Subcutaneous abdominal adipose tissue (tissue), 5 donors: ENCODE measurements around the gene IGSF21.

Source experiments
- H3K27ac ChIP-seq: one replicate; pipeline ENCODE4 v1.7.0; 2013; ENCODE audit warnings: low read depth, mild to moderate bottlenecking, inconsistent platforms, low read length, moderate library complexity
- H3K27me3 ChIP-seq, 5 donors: one replicate each; pipeline ENCODE4 v1.7.0; 2013; ENCODE audit warnings: low read length in 5 of 5, inconsistent platforms in 1 of 5; ENCODE audit not compliant: control insufficient read depth in 5 of 5, insufficient read depth in 4 of 5
- H3K36me3 ChIP-seq, 5 donors: one replicate each; pipeline ENCODE4 v1.7.0; 2013; ENCODE audit warnings: low read length in 5 of 5; ENCODE audit not compliant: control insufficient read depth in 5 of 5, insufficient read depth in 5 of 5
- H3K4me1 ChIP-seq, 5 donors: one replicate each; pipeline ENCODE4 v1.7.0; 2013; ENCODE audit warnings: low read length in 5 of 5, mild to moderate bottlenecking in 3 of 5, moderate library complexity in 1 of 5; ENCODE audit not compliant: control insufficient read depth in 5 of 5, insufficient read depth in 5 of 5
- H3K4me3 ChIP-seq, 5 donors: one replicate each; pipeline ENCODE4 v1.7.0; 2013; ENCODE audit warnings: low read length in 5 of 5, low read depth in 1 of 5
- H3K9ac ChIP-seq, 5 donors: one replicate each; pipeline ENCODE4 v1.7.0; 2013; ENCODE audit warnings: low read length in 5 of 5, mild to moderate bottlenecking in 4 of 5, moderate library complexity in 3 of 5
- H3K9me3 ChIP-seq, 5 donors: one replicate each; pipeline ENCODE4 v1.7.0; 2013; ENCODE audit warnings: low read length in 5 of 5; ENCODE audit not compliant: control insufficient read depth in 5 of 5
- donor health status: healthy.
- donor health status: healthy.
- donor health status: healthy.
- donor health status: healthy.
- donor health status: healthy.

Gene IGSF21

DNA sequence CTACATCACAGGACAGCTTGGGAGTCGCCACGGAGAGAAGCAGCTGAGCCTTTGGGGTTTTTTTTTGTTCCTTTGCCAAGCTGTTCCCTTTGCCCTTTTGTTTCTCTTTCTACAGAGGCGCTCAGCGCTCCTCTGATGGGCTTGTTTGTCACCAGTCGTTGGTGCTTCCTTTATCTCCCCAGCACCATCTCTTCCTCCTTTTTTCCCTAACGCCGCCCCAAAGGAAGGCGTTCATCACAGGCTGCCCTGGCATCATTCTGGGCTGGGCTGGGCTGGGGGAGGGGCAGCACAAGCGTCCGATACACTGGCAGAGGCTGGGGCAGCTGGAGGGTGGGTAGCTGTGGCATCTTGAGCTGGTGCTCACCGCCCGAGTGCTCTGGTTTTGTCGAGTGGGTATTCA lies 10.5 kb downstream of the IGSF21 start:
- Histone ChIP-seq H3K27ac (no peak overlapping the region), H3K27me3 (peaks cover 11 to 39% (median 29%) of the 10 kb centered on the region in 5 donors), H3K9me3 (no peaks in the 10 kb centered on the region), H3K9ac (no peak overlapping the region), H3K4me1 (peaks cover 0 to 4% (median 0%) of the 10 kb centered on the region in 5 donors), H3K36me3 (no peaks in the 10 kb centered on the region), H3K4me3 (no peak overlapping the region)

GRCh38 chr1:18118491-18118890 lies 10.9 kb downstream of the IGSF21 start:
- Histone ChIP-seq H3K27me3 (peaks cover 11 to 39% (median 26%) of the 10 kb centered on the region in 5 donors), H3K4me3 (no peak overlapping the region), H3K9ac (no peak overlapping the region), H3K36me3 (no peaks in the 10 kb centered on the region), H3K27ac (no peak overlapping the region), H3K4me1 (peaks cover 0 to 4% (median 0%) of the 10 kb centered on the region in 5 donors), H3K9me3 (no peaks in the 10 kb centered on the region)

DNA sequence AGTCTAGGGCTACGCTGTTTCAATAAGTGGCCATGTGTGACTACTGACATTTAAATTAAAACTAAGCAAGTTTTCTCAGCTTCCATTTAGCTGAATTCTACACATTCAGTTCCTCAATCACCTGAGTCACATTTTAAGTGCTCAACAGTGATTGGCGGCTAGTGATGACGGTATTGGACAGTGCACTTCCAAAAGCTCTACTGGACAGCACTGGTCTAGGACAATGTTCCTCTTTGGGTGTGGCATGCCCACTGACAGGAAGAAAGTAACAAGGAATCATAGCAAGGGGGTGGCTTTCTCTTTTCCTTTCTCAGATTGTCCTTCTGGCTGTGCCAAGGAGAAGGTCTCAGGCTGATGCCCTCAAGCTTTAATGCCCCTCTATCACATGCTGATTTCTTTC lies 11.7 kb downstream of the IGSF21 start:
- H3K4me3 ChIP-seq = no peak overlapping the region
- H3K27me3 ChIP-seq = peaks cover 4 to 36% (median 30%) of the 10 kb centered on the region in 5 donors
- no peak overlapping the region for H3K9ac ChIP-seq
- peaks cover 0 to 4% (median 0%) of the 10 kb centered on the region in 5 donors for H3K4me1 ChIP-seq
- H3K27ac ChIP-seq = no peak overlapping the region
- no peaks in the 10 kb centered on the region for H3K9me3 ChIP-seq
- H3K36me3 ChIP-seq = no peaks in the 10 kb centered on the region

- Histone ChIP-seq H3K27me3 (peaks cover 4 to 30% (median 28%) of the 10 kb centered on the region in 5 donors), H3K27ac (no peak overlapping the region), H3K9me3 (no peaks in the 10 kb centered on the region), H3K9ac (no peak overlapping the region), H3K4me1 (peaks cover 0 to 4% (median 0%) of the 10 kb centered on the region in 5 donors), H3K36me3 (no peaks in the 10 kb centered on the region), H3K4me3 (no peak overlapping the region)
Observed at GRCh38 chr1:18119771-18120377, 12.3 kb downstream of the IGSF21 start.

GRCh38 chr1:18120638-18121037 lies 13.0 kb downstream of the IGSF21 start:
- H3K9ac ChIP-seq = no peak overlapping the region
- no peaks in the 10 kb centered on the region for H3K36me3 ChIP-seq
- H3K4me3 ChIP-seq = no peak overlapping the region
- H3K27me3 ChIP-seq = peaks cover 4 to 27% (median 21%) of the 10 kb centered on the region in 5 donors
- no peak overlapping the region for H3K27ac ChIP-seq
- H3K4me1 ChIP-seq = peaks cover 0 to 4% (median 0%) of the 10 kb centered on the region in 5 donors
- H3K9me3 ChIP-seq = no peaks in the 10 kb centered on the region

DNA sequence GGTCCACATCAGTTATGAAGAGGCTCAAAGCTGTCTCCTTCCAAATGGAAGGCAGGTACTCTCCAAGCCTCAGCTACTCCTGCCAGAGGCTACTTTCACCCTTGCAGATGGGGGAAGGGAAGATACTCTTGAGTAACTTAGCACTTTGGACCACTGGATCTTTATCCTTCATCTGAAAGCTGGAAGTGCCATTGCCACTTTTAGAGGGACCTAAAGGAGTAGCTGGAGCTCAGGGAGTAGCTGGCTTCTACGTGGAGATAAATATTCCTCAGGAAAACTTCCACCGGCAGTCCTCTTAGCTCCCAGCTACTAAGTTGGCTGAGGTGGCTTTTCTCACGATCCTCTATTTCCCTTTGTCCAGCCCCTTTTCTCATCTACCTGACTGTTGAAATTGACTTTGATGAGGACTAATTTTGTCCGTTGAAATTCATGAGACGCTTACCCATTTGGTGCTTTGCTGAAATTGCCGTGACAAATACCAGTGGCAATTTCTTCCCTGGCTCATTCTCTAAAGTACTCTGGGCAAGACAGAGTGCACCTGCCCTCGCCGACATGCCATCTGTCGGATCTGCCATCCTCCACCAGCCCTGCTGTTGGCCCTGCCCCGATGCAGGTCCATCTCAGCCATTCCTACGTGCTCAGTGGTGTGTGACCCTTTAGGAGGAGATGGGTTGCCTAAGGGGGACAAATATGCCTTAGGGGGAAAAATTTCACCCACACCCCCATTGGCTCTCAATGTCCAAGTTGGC lies 13.6 kb downstream of the IGSF21 start:
- H3K27ac ChIP-seq = no peak overlapping the region
- no peaks in the 10 kb centered on the region for H3K36me3 ChIP-seq
- H3K27me3 ChIP-seq = peaks cover 4 to 27% (median 21%) of the 10 kb centered on the region in 5 donors
- no peak overlapping the region for H3K9ac ChIP-seq
- H3K4me1 ChIP-seq = peaks cover 0 to 4% (median 0%) of the 10 kb centered on the region in 5 donors
- no peaks in the 10 kb centered on the region for H3K9me3 ChIP-seq
- H3K4me3 ChIP-seq = no peak overlapping the region

GRCh38 chr1:18123467-18123992 lies 15.9 kb downstream of the IGSF21 start:
- Histone ChIP-seq H3K9me3 (no peaks in the 10 kb centered on the region), H3K27ac (no peak overlapping the region), H3K4me1 (peaks cover 0 to 1% (median 0%) of the 10 kb centered on the region in 5 donors), H3K9ac (no peak overlapping the region), H3K4me3 (no peak overlapping the region), H3K27me3 (peaks cover 4 to 30% (median 12%) of the 10 kb centered on the region in 5 donors), H3K36me3 (no peaks in the 10 kb centered on the region)

GRCh38 chr1:18124977-18125376 lies 17.4 kb downstream of the IGSF21 start:
- Histone ChIP-seq H3K27ac (no peak overlapping the region), H3K27me3 (peaks cover 4 to 37% (median 16%) of the 10 kb centered on the region in 5 donors)

DNA sequence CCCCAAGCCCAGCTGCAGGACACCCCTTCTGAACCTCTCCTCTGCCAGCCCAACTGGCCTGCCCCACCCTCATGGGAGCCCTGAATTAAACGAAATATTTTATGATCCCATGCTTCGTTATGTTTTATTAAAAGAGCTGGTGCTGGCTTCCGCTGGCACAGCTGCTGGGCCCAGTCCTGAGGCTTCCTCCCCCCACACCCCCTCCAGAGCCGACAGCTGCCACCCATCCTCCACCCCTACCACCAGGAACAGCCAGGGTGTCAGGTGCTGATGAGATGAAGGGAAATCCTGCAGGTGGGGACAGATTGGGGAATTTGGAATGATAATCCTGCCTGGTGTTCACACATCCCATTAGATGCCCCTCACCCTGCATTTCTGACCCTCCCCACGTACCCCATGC lies 19.0 kb downstream of the IGSF21 start:
- H3K4me3 ChIP-seq = no peak overlapping the region
- peaks cover 0 to 1% (median 0%) of the 10 kb centered on the region in 5 donors for H3K4me1 ChIP-seq
- H3K27ac ChIP-seq = no peak overlapping the region
- peaks cover 0 to 36% (median 18%) of the 10 kb centered on the region in 5 donors for H3K27me3 ChIP-seq
- H3K9ac ChIP-seq = no peak overlapping the region
- no peaks in the 10 kb centered on the region for H3K36me3 ChIP-seq
- no peaks in the 10 kb centered on the region for H3K9me3 ChIP-seq

More at GRCh38 chr1:18124977-18125376, 17.4 kb downstream of the IGSF21 start:
- no peak overlapping the region for H3K4me3 ChIP-seq
- no peaks in the 10 kb centered on the region for H3K9me3 ChIP-seq
- no peak overlapping the region for H3K9ac ChIP-seq
- peaks cover 0 to 1% (median 0%) of the 10 kb centered on the region in 5 donors for H3K4me1 ChIP-seq
- H3K36me3 ChIP-seq = no peaks in the 10 kb centered on the region

DNA sequence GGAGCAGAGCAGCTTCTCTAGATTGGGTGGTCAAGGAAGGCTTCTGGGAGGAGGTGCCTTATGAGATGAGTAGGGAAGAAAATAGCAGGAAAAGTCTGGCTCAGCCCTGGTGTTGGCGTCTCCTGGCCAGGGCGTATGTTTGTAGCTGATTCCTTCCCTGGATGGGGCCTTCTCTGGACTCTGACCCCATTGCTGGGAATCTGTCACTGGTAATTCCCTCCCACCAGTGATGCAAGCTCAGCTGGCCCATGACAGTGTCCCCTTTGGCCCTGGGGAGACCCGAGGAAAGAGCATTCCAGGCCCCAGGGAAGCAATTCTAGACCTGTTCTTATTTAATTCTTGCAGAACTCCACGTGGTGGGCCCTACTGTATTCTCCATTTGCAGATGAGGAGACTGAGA lies 20.7 kb downstream of the IGSF21 start:
- Histone ChIP-seq H3K4me3 (no peak overlapping the region), H3K27me3 (peaks cover 4 to 41% (median 18%) of the 10 kb centered on the region in 5 donors), H3K36me3 (no peaks in the 10 kb centered on the region), H3K4me1 (peaks cover 0 to 1% (median 0%) of the 10 kb centered on the region in 5 donors), H3K27ac (no peak overlapping the region), H3K9me3 (no peaks in the 10 kb centered on the region), H3K9ac (no peak overlapping the region)
